ENCODE measurements around the gene TIRAP.

DNA sequence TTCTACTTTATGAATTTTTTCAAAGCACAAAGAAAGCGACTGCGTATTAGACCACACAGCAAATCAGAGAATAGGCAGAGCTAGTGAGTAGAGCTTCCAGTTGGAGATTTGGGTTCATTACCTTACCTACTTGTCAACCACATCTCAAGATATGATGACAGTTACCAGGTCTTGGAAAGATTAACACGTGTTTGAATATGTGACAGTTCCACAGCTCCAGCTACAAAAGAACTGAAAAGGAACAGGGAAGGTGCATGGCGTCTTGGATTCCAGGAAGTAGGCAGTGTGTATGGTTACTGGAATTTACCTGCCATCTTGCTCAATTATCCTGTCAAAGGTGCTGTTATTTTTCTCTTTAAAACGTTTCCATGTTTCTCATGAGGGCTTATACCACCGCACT is 5.3 kb downstream of the TIRAP start:
- TF ChIP-seq, protein P1, sequence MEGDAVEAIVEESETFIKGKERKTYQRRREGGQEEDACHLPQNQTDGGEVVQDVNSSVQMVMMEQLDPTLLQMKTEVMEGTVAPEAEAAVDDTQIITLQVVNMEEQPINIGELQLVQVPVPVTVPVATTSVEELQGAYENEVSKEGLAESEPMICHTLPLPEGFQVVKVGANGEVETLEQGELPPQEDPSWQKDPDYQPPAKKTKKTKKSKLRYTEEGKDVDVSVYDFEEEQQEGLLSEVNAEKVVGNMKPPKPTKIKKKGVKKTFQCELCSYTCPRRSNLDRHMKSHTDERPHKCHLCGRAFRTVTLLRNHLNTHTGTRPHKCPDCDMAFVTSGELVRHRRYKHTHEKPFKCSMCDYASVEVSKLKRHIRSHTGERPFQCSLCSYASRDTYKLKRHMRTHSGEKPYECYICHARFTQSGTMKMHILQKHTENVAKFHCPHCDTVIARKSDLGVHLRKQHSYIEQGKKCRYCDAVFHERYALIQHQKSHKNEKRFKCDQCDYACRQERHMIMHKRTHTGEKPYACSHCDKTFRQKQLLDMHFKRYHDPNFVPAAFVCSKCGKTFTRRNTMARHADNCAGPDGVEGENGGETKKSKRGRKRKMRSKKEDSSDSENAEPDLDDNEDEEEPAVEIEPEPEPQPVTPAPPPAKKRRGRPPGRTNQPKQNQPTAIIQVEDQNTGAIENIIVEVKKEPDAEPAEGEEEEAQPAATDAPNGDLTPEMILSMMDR (IDR thresholded peaks at IDR 0.05) = no peak
- TF ChIP-seq POLR2AphosphoS5 (IDR thresholded peaks at IDR 0.05) (no peak), EP300 (IDR thresholded peaks at IDR 0.05) (no peak), POLR2A (IDR thresholded peaks at IDR 0.05) (no peak)
